GM12874 (cell line): ENCODE data around the gene HSPG2.

ENCODE experiments used
- CTCF ChIP-seq: IDR thresholded peaks from 2 replicates; pipeline ENCODE4 v1.5.1; 2011; ENCODE audit warnings: low read depth, mild to moderate bottlenecking, control low read depth, low read length, moderate library complexity; ENCODE audit not compliant: insufficient read depth

HSPG2 gene

GRCh38 chr1:21847223-21848205 is 89.6 kb downstream of the HSPG2 start:
- TF ChIP-seq CTCF = no peak

- TF ChIP-seq CTCF = no peak
These were observed 91.2 kb downstream of the HSPG2 start for GRCh38 chr1:21845646-21846641.

- TF ChIP-seq CTCF = no peak
These were observed 93.1 kb downstream of the HSPG2 start for GRCh38 chr1:21843996-21844395.

- no peak for TF ChIP-seq CTCF
These were observed 93.9 kb downstream of the HSPG2 start for GRCh38 chr1:21843208-21843607.

GRCh38 chr1:21842606-21843162 is 94.4 kb downstream of the HSPG2 start:
- TF ChIP-seq CTCF = no peak

- TF ChIP-seq CTCF = no peak
These were observed 95.2 kb downstream of the HSPG2 start for GRCh38 chr1:21841852-21842466.

- no peak for TF ChIP-seq CTCF
These were observed 96.1 kb downstream of the HSPG2 start for GRCh38 chr1:21840981-21841380.
